ENCODE data around the gene CEACAM7. TPM values are rescaled to one million over a fixed set of nuclear protein-coding genes. Genes with fewer than 3 reads are reported as not detected.
A peak's percentile ranks its signal among the peaks of the same experiment; 100 is the strongest.
"Not testable (repeated sequence)": the region's sequence is repeated elsewhere in the genome, so short reads cannot be mapped to it uniquely, and the experiment has no call there.

CEACAM7 gene
- total RNA-seq = not detected

DNA sequence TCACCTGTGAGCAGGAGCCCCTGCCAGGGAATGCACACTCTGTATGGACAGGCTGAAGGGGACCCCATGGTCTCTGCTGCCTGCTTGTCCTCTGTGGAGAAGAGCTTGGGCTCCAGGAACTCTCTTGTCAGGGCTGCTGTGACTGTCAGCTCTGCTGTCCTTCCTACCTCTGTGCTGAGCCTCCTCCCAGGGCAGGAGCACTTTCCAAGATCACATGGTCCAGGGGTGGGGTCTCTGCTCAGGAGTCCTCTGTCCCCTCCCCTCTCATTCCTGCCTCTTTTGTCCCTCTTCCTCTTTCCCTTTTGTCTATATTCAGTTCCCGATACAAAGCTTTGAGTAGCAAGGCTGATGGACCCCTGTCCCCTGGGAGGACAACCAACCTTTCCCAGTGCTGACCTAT, at the start of gene CEACAM7:
CEACAM7 (minus strand) TSS at position 173 of the 400 bp plus-strand sequence; CDS start at position 68, 105 bp downstream.
- ATAC-seq (no peak), DNase-seq (peak; percentile 13)
- POLR2A ChIA-PET = no interaction called here
- Mint-ChIP-seq H3K4me1 (ENCODE audit: low read depth) (no peaks in the 10 kb centered on the region), H3K9me3 (ENCODE audit: insufficient read depth) (no peaks in the 10 kb centered on the region), H3K4me3 (no peak within 1 kb of the TSS), H3K36me3 (ENCODE audit: low read depth) (no peaks in the 10 kb centered on the region), H3K27ac (no peak within 1 kb of the TSS), H3K27me3 (ENCODE audit: low read depth) (peaks cover 7% of the 10 kb centered on the region)
- CTCF ChIA-PET = interaction anchor here (1.6 to 2.1 kb wide), 2 partner anchors 41 to 46 kb away, joined by 5 to 6 read pairs; no protein-coding TSS in a partner anchor

DNA sequence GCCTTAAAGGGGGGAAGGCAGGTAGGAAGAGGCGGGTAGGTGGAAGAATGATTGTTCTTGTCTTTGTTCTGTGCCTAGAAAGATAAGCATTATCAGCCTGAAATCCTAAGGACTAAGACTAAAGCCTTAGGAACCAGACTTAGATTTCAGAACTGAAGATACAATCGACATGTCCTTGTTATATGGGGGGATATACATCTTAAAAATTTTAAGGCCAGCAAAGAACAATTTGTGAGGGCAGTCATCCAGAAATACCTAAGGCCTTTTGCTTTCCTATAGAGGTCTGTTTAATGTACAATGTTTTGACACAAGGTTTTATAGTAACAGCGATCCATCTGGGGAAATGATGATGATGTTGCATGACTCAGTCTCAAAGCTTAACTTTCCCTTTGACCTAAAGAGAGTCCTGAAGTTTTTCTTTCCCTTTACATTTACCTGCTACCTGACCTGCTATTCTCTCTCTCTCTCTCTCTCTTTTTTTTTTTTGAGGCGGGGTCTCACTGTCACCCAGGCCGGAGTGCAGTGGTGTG, 47.1 kb upstream of the CEACAM7 start:
- ChIA-PET POLR2A (no interaction called here), CTCF (interaction anchor here (1.0 to 1.7 kb wide), 3 partner anchors 18 to 58 kb away, joined by 4 to 5 read pairs (median 4); no protein-coding TSS in a partner anchor)
- Mint-ChIP-seq H3K4me3 (no peak overlapping the region), H3K27me3 (ENCODE audit: low read depth) (peaks cover 45% of the 10 kb centered on the region), H3K4me1 (ENCODE audit: low read depth) (peaks cover 6% of the 10 kb centered on the region), H3K27ac (no peak overlapping the region), H3K9me3 (ENCODE audit: insufficient read depth) (no peaks in the 10 kb centered on the region), H3K36me3 (ENCODE audit: low read depth) (no peaks in the 10 kb centered on the region)
- ATAC-seq = no peak
- DNase-seq = no peak

DNA sequence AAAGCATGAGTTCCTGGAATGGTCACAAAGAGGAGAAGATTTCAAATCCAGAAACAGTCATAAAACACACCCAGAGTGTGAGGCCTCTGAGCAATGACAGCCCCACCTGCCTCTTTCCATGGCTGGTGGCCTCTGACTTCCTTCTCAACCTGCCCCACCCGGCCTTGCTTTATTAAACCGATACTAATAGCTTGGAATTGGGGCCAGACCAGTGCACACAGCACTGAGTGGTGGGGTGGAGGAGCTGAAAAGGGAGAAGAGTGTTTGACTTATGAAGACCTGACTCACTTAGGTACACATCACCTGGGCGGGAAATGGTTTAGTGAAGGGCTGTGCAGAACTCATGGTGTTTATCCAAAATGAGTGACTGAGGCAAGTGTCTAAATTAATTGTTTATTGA, 46.5 kb upstream of the CEACAM7 start:
- ChIA-PET POLR2A (interaction anchor here (0.6 kb wide), 1 partner anchor 171 kb away, joined by 3 read pairs; no protein-coding TSS in a partner anchor), CTCF (interaction anchor here (0.9 kb wide), 1 partner anchor 12 kb away, joined by 3 read pairs; no protein-coding TSS in a partner anchor)
- no peak overlapping the region for H3K4me3 Mint-ChIP-seq
- no peaks in the 10 kb centered on the region for H3K36me3 Mint-ChIP-seq (ENCODE audit: low read depth)
- peaks cover 3% of the 10 kb centered on the region for H3K4me1 Mint-ChIP-seq (ENCODE audit: low read depth)
- DNase-seq (no peak), ATAC-seq (no peak)
- H3K9me3 Mint-ChIP-seq (ENCODE audit: insufficient read depth) = no peaks in the 10 kb centered on the region
- no peak overlapping the region for H3K27ac Mint-ChIP-seq
- H3K27me3 Mint-ChIP-seq (ENCODE audit: low read depth) = peaks cover 41% of the 10 kb centered on the region

DNA sequence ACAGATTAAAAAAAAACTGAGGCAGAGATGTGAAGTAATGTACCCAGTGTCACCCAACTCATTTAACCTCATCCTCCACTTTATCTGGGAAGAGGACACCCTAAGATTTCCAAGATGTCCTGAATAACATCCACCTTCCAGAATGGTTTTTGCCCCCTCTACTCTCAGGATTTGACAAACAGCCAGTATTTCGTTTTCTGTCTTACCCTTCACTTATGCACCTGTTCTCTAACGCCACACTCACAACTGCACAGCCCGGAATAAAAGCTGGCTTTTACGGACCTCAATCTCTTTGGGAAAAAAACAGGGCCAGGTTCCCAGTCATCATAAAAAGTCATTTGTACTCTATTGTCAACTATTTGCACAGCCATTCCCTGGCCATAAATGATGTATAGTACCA, 46.1 kb upstream of the CEACAM7 start:
- CTCF ChIA-PET = interaction anchor here (0.9 kb wide), 1 partner anchor 13 kb away, joined by 3 read pairs; no protein-coding TSS in a partner anchor
- no peak for ATAC-seq
- no peaks in the 10 kb centered on the region for H3K36me3 Mint-ChIP-seq (ENCODE audit: low read depth)

DNA sequence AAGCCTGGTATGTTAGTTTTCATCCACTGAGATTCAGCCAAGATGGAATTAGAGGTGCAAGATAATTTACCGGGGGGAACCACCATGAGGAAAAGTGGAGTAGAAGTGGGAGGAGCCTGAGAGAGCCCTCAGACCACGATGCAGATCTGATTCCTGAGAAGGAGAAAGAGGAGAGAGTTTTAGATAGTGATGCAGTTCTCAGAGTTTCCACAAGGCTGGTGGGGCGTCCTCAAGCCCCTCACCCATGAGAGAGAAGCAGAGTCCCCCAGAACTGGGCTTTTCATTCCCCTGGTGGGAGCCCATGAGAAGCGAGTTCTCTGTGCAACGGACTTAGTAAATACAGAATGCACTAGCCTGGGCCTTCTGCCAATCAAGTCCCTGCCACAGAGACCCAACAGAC, 38.4 kb upstream of the CEACAM7 start:
- POLR2A ChIA-PET = no interaction called here
- CTCF ChIA-PET = interaction anchor here (0.8 to 1.0 kb wide), 2 partner anchors 20 to 27 kb away, joined by 3 to 4 read pairs; no protein-coding TSS in a partner anchor
- Mint-ChIP-seq H3K36me3 (ENCODE audit: low read depth) (no peaks in the 10 kb centered on the region), H3K4me1 (ENCODE audit: low read depth) (no peaks in the 10 kb centered on the region), H3K27me3 (ENCODE audit: low read depth) (peaks cover 34% of the 10 kb centered on the region), H3K9me3 (ENCODE audit: insufficient read depth) (no peaks in the 10 kb centered on the region), H3K4me3 (no peak overlapping the region), H3K27ac (no peak overlapping the region)
- DNase-seq (no peak), ATAC-seq (no peak)

More for the DNA sequence above, 46.1 kb upstream of the CEACAM7 start:
- Mint-ChIP-seq H3K9me3 (ENCODE audit: insufficient read depth) (no peaks in the 10 kb centered on the region), H3K27ac (no peak overlapping the region), H3K4me3 (no peak overlapping the region), H3K4me1 (ENCODE audit: low read depth) (peaks cover 3% of the 10 kb centered on the region), H3K27me3 (ENCODE audit: low read depth) (peaks cover 38% of the 10 kb centered on the region)
- DNase-seq = no peak
- POLR2A ChIA-PET = interaction anchor here (0.6 kb wide), 1 partner anchor 171 kb away, joined by 3 read pairs; no protein-coding TSS in a partner anchor

DNA sequence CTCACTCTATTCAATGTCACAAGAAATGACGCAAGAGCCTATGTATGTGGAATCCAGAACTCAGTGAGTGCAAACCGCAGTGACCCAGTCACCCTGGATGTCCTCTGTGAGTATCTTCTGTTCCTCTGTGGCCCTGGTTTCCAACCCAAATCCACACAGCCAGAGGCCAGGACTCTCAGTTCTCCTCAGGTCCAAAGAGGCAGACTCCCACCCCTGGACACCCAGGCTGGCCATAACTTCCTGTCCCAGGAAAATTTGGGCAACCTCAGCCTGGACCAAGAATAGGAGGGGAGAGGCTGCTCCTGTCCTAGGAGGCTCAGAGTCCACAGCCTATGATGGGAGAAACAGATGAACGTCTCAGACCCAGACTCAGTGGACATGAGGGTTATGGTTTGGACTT, 32.0 kb upstream of the CEACAM7 start:
- CTCF ChIA-PET = no interaction called here
- H3K27ac Mint-ChIP-seq = no peak overlapping the region
- no peak for DNase-seq

DNA sequence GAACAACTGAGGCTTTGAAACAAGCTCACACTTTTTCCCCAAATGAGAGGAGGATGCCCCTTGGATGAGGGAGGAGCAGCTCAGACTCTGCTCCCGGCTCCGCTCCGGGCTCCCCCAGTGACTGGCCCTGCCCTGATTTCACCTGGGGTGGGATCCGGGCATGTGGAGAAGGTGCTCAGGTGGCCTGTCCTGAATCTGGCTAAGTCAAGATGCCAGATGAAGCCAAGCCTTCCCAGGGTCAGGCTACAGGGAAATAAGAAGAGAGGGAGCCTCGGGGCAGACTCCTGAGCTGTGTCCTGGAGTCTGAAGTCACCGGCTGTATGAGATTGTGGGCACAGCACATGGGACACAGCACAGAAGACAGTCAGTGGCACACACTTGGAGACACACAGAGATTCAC, 30.7 kb upstream of the CEACAM7 start:
- DNase-seq (no peak), ATAC-seq (no peak)
- no peaks in the 10 kb centered on the region for H3K9me3 Mint-ChIP-seq (ENCODE audit: insufficient read depth)
- H3K27me3 Mint-ChIP-seq (ENCODE audit: low read depth) = peaks cover 5% of the 10 kb centered on the region
- no peaks in the 10 kb centered on the region for H3K36me3 Mint-ChIP-seq (ENCODE audit: low read depth)
- ChIA-PET CTCF (interaction anchor here (4.5 kb wide), 1 partner anchor 12 kb away, joined by 26 read pairs; no protein-coding TSS in a partner anchor), POLR2A (no interaction called here)
- H3K4me1 Mint-ChIP-seq (ENCODE audit: low read depth) = no peaks in the 10 kb centered on the region
- H3K27ac Mint-ChIP-seq = no peak overlapping the region
- H3K4me3 Mint-ChIP-seq = no peak overlapping the region

More for the DNA sequence above, 32.0 kb upstream of the CEACAM7 start:
- Mint-ChIP-seq H3K4me1 (ENCODE audit: low read depth) (no peaks in the 10 kb centered on the region), H3K36me3 (ENCODE audit: low read depth) (no peaks in the 10 kb centered on the region), H3K9me3 (ENCODE audit: insufficient read depth) (no peaks in the 10 kb centered on the region), H3K4me3 (no peak overlapping the region), H3K27me3 (ENCODE audit: low read depth) (peaks cover 9% of the 10 kb centered on the region)
- ATAC-seq = no peak
- POLR2A ChIA-PET = no interaction called here

DNA sequence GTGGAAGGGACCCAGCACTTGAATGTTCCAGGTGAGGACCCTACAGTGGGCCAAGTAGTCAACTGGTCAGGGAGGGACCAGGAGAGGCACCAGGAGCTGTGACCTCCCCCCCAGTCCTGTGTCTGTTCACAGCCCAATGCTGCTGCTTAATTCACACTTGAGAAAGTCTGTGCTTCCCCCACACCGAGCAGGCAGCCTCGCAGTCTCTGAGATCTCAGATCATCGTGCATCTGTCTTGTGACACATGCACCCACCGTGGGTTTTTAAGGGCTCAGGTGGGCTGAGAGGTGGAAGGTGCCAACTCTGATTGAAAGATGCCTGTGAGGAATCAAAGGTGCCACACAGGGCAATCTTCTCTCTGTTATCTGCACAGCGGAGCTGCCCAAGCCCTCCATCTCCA, 26.5 kb upstream of the CEACAM7 start:
- Mint-ChIP-seq H3K9me3 (ENCODE audit: insufficient read depth) (no peaks in the 10 kb centered on the region), H3K27me3 (ENCODE audit: low read depth) (peaks cover 5% of the 10 kb centered on the region), H3K4me3 (no peak overlapping the region), H3K36me3 (ENCODE audit: low read depth) (no peaks in the 10 kb centered on the region), H3K27ac (no peak overlapping the region), H3K4me1 (ENCODE audit: low read depth) (no peaks in the 10 kb centered on the region)
- DNase-seq (no peak), ATAC-seq (no peak)
- ChIA-PET POLR2A (no interaction called here), CTCF (no interaction called here)

DNA sequence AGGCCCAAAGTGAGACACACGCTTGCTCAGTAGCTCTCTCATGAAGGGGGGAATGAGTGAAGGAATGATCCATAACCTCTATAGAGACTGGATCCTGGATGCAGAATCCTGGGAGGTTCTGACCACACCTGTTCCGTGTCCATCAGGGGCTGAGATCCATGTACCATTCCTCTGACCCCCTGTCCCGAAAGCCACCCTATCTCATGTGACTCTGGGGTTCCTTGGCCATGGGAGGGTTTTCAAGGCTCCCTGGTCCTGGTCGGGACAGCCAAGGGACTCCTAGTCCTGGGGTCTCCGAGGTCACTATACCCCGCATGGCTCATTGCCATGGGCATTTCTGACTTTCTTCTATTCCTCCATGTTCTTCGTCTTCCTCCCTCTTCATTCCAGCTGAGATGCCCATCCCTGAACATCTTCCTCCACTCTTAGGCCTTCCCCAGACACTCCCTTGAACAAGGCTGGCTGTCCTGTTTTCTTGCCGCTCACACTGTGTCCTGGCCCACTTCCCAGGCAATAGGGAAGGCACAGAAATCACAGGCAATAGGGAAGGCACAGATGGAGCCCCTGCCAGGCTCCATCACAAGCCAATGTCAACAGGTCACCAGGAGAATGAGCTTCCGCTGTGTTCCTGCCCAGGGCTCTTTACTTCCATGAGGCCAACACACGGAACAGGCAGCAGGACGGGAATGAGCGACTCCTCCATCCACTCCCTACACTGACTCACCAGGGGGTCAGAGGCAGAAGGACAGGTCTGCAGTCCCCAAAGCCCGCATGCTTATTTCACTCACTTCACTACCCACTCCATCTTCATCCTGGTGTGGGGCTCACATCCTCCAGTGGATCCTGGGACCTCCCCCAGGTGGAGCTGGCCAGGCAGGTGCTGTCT, 23.5 kb upstream of the CEACAM7 start:
- Mint-ChIP-seq H3K27me3 (ENCODE audit: low read depth) (peaks cover 5% of the 10 kb centered on the region), H3K27ac (no peak overlapping the region), H3K36me3 (ENCODE audit: low read depth) (no peaks in the 10 kb centered on the region), H3K4me1 (ENCODE audit: low read depth) (peaks cover 2% of the 10 kb centered on the region), H3K4me3 (no peak overlapping the region), H3K9me3 (ENCODE audit: insufficient read depth) (no peaks in the 10 kb centered on the region)
- ATAC-seq (no peak), DNase-seq (no peak)
- ChIA-PET CTCF (no interaction called here), POLR2A (no interaction called here)

DNA sequence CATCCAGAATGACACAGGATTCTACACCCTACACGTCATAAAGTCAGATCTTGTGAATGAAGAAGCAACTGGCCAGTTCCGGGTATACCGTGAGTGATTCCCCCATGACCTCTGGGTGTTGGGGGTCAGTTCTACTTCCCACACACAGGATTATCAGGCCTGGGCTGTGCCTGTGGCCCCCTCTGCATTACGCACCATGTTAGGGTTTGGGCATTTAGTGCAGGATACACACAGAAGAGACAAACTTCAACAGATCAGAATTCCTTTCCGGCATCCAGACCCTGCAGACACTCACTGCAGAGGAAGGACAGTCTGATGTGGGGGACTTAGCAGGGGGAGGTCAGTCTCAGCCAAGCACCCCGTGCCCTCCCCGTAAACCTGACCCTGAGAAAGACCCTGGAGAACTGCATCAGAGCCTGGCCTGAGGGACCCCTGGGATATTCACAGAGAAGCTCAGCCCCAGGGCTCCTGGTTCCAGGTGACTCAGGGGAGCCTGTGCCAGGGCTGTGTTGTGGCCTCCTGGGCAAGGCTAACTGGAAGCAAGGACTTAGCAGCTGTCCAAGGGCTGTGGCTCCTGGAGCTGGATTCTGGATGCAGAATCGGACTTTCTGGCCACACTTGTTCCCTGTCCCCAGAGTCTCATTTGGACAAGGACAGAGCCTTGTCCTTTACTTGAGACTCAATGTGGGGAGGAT, 22.0 kb upstream of the CEACAM7 start:
- Mint-ChIP-seq H3K36me3 (ENCODE audit: low read depth) (no peaks in the 10 kb centered on the region), H3K4me3 (no peak overlapping the region), H3K27ac (no peak overlapping the region), H3K4me1 (ENCODE audit: low read depth) (peaks cover 2% of the 10 kb centered on the region), H3K27me3 (ENCODE audit: low read depth) (peaks cover 11% of the 10 kb centered on the region), H3K9me3 (ENCODE audit: insufficient read depth) (no peaks in the 10 kb centered on the region)
- no peak for DNase-seq
- POLR2A ChIA-PET = no interaction called here
- CTCF ChIA-PET = no interaction called here
- no peak for ATAC-seq

DNA sequence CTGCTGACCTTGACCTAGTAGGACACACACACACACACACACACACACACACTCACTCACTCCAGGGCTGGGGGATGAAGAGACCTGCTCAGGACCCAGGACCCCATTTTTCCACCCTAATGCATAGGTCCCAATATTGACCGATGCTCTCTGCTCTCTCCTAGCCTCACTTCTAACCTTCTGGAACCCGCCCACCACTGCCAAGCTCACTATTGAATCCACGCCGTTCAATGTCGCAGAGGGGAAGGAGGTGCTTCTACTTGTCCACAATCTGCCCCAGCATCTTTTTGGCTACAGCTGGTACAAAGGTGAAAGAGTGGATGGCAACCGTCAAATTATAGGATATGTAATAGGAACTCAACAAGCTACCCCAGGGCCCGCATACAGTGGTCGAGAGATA, 21.4 kb upstream of the CEACAM7 start:
- H3K9me3 Mint-ChIP-seq (ENCODE audit: insufficient read depth); H3K27ac Mint-ChIP-seq; H3K4me3 Mint-ChIP-seq; H3K4me1 Mint-ChIP-seq (ENCODE audit: low read depth); ATAC-seq; H3K36me3 Mint-ChIP-seq (ENCODE audit: low read depth); POLR2A ChIA-PET; DNase-seq; CTCF ChIA-PET: not testable (repeated sequence)
- peaks cover 11% of the 10 kb centered on the region for H3K27me3 Mint-ChIP-seq (ENCODE audit: low read depth)

DNA sequence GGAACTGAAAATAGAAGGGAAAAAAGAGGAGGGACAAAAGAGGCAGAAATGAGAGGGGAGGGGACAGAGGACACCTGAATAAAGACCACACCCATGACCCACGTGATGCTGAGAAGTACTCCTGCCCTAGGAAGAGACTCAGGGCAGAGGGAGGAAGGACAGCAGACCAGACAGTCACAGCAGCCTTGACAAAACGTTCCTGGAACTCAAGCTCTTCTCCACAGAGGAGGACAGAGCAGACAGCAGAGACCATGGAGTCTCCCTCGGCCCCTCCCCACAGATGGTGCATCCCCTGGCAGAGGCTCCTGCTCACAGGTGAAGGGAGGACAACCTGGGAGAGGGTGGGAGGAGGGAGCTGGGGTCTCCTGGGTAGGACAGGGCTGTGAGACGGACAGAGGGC, 20.4 kb upstream of the CEACAM7 start, which contains the start of gene CEACAM5:
CEACAM5 (plus strand) TSS at position 146 of the 400 bp plus-strand sequence; CDS start at position 252, 106 bp downstream.
- ATAC-seq (no peak), DNase-seq (no peak)
- CTCF ChIA-PET = no interaction called here
- no peak within 1 kb of the TSS for H3K27ac Mint-ChIP-seq
- no peak within 1 kb of the TSS for H3K4me3 Mint-ChIP-seq
- H3K9me3 Mint-ChIP-seq (ENCODE audit: insufficient read depth) = no peaks in the 10 kb centered on the region
- H3K36me3 Mint-ChIP-seq (ENCODE audit: low read depth) = no peaks in the 10 kb centered on the region
- H3K4me1 Mint-ChIP-seq (ENCODE audit: low read depth) = peaks cover 2% of the 10 kb centered on the region
- POLR2A ChIA-PET = no interaction called here
- peaks cover 11% of the 10 kb centered on the region for H3K27me3 Mint-ChIP-seq (ENCODE audit: low read depth)

Data from activated CD8-positive, alpha-beta T cell treated with anti-CD3 and anti-CD28 coated beads, Interleukin-2, amount 10 ng/mL, durations not matched to agents 7 days and 5 days (primary cell).